ENCODE measurements around the gene CRYBA2. TPM values are rescaled to one million over a fixed set of nuclear protein-coding genes. Genes with fewer than 3 reads are reported as not detected.

CRYBA2 gene
- total and polyA plus RNA-seq, 10 donors, result not detected

DNA sequence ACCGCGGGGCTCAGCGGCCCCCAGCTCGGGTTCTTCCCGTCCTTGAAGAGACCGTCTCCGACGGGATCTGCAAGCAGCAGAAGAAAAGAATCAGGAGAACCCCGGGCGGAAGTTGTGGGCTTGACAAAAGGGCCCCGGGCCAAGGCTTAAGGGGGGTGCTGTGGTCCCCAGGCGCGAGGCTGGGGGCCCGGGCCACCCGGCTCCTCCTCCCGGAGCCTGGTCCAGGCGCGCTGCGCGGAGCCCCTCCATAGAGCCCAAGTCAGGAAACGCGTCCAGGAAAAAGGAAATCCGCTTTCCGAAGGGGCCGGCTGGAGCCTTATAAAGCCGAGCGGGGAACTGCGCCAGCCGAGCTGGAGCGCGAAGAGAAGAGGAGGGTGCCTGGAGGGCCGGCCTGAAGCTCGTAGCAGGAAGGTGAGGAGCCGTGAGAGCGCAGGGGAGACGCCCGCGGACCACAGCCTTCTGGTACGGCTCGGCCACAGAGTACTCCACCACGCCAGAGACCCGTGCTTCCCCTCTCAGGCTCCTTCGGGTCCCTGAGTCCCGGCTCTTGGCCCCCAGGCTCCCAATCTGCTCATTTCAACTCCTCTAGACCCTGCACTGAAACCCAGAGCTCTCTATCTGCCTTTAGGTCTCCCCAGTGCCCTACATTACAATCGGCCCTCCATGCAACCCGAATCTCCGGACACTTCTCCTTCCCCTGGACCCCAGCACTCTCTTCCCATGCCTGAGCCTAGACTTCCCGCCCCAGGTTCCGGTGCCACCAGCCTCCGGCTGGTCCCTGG, 8.8 kb downstream of the CRYBA2 start:
- Histone ChIP-seq H3K4me1 (peaks cover 33 to 64% (median 53%) of the 10 kb centered on the region in 6 donors), H3K27me3 (replicated peaks in 1 of 7) (peaks cover 19 to 100% (median 93%) of the 10 kb centered on the region in 7 donors), H3K4me3 (peak overlapping the region in 5 of 8 donors; percentile 3 to 37 (median 10)), H3K9me3 (no peaks in the 10 kb centered on the region), H3K36me3 (no peaks in the 10 kb centered on the region), H3K27ac (no peak overlapping the region)
- DNase-seq, result no peak
- intact Hi-C loops (cut with DNase I; ENCODE audit: low total_unique reads), result no loop called here
- TF ChIP-seq POLR2AphosphoS5 (IDR thresholded peaks at IDR 0.05) (no peak), POLR2A (IDR thresholded peaks at IDR 0.05) (no peak)
- TF ChIP-seq, protein P1, sequence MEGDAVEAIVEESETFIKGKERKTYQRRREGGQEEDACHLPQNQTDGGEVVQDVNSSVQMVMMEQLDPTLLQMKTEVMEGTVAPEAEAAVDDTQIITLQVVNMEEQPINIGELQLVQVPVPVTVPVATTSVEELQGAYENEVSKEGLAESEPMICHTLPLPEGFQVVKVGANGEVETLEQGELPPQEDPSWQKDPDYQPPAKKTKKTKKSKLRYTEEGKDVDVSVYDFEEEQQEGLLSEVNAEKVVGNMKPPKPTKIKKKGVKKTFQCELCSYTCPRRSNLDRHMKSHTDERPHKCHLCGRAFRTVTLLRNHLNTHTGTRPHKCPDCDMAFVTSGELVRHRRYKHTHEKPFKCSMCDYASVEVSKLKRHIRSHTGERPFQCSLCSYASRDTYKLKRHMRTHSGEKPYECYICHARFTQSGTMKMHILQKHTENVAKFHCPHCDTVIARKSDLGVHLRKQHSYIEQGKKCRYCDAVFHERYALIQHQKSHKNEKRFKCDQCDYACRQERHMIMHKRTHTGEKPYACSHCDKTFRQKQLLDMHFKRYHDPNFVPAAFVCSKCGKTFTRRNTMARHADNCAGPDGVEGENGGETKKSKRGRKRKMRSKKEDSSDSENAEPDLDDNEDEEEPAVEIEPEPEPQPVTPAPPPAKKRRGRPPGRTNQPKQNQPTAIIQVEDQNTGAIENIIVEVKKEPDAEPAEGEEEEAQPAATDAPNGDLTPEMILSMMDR (IDR thresholded peaks at IDR 0.05 in 8 of 11, conservative IDR thresholded peaks at IDR 0.05 in 3 of 11), result no peak
- WGBS, 5 donors, result 0 to 1% (median 1%) methylated on average over 32 to 50 of the region's 50 CpGs

DNA sequence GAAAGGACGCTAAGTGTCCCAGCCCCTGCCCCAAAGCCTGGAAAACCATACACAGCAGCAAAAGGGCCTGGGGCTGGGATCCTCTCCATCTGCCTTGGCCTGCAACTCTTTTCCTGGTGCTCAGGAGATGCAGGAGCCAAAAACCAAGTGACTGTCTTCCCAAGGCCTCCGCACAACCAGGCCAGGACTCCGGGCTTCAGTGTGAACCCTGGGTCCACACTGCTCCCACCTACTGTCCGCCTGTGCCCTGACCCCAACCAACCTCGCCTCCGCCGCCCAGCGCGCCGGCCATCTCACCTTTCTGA, 9.3 kb downstream of the CRYBA2 start:
- DNase-seq, result no peak

DNA sequence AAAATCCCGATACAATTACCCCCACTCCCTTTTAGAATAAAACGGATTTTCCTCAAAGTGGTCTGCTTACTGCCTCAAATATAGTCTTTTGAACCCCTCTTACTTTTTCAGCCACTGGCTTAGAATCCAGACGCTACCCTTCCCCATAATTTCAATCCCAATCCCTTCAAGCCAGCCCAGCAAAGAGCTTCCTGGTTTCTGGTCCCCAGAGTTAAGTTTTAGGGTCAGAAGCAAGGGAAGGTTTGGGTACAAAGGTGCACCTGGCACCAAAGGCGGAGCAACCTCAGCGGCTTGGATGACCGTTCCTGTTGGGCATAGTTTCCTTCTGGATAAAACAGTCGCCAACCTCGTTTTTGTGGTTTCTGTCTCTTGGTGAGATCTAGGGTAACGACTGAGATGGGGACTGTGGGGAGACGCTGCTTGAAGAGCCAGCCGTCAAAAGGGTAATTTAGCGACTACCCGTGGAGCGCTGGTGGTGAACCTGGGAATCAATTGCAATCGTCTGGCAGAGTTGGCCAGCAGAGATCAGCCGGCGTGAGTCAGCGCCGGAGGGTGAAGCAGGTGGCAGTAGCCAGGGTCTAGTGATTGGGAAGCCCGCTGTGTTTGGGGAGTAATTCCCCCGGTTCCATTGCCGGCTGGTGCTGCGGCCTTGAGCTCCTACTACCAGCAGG, 9.8 kb downstream of the CRYBA2 start:
- Histone ChIP-seq H3K4me1 (peaks cover 33 to 64% (median 53%) of the 10 kb centered on the region in 6 donors), H3K36me3 (no peaks in the 10 kb centered on the region), H3K4me3 (peak overlapping the region in 1 of 8 donors; percentile 37), H3K27me3 (replicated peaks in 1 of 7) (peaks cover 19 to 100% (median 89%) of the 10 kb centered on the region in 7 donors), H3K27ac (no peak overlapping the region), H3K9me3 (no peaks in the 10 kb centered on the region)
- DNase-seq, result no peak
- WGBS, 5 donors, result 6 to 16% (median 9%) methylated on average over 15 to 23 of the region's 23 CpGs
- intact Hi-C loops (cut with DNase I; ENCODE audit: low total_unique reads), result no loop called here
- TF ChIP-seq, protein P1 (IDR thresholded peaks at IDR 0.05 in 8 of 11, conservative IDR thresholded peaks at IDR 0.05 in 3 of 11), result no peak

More for the DNA sequence above, 9.3 kb downstream of the CRYBA2 start:
- intact Hi-C loops (cut with DNase I; ENCODE audit: low total_unique reads), result no loop called here
- TF ChIP-seq, protein P1 (IDR thresholded peaks at IDR 0.05 in 8 of 11, conservative IDR thresholded peaks at IDR 0.05 in 3 of 11), result no peak
- TF ChIP-seq POLR2A (IDR thresholded peaks at IDR 0.05) (no peak), POLR2AphosphoS5 (IDR thresholded peaks at IDR 0.05) (no peak)
- H3K4me1 ChIP-seq, result peaks cover 33 to 64% (median 53%) of the 10 kb centered on the region in 6 donors
- H3K27ac ChIP-seq, result no peak overlapping the region
- H3K36me3 ChIP-seq, result no peaks in the 10 kb centered on the region
- H3K4me3 ChIP-seq, result peak overlapping the region in 2 of 8 donors; percentile 13 to 37
- H3K27me3 ChIP-seq (replicated peaks in 1 of 7), result peaks cover 19 to 100% (median 93%) of the 10 kb centered on the region in 7 donors
- WGBS, 5 donors, result 9 to 18% (median 13%) methylated on average over 2 to 10 of the region's 10 CpGs
- no peaks in the 10 kb centered on the region for H3K9me3 ChIP-seq
